Measurements from ENCODE around the gene SLC44A3. TPM values are rescaled to one million over a fixed set of nuclear protein-coding genes. Genes with fewer than 3 reads are reported as not detected.

SLC44A3 gene
- total RNA-seq, 1 donor from 2014 or later = 19.5 TPM

DNA sequence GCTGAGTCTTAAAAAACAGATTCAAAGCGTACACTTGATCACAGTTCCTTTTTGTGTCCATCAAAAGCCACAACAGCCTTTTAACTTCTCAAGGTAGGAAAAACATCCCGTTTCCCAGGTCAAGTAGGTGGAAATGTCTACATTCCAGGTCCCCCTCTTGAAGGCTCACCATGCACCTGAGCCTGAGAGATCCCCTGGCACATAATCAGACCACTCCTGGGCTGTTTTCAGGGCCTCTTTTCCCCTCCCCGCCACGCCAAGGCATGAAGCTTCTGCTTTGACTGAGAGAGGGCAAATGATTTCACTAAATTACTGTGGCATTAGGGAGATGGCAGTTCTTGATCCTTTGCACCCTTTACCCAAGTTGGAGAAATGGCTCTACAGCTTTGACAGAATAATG lies 85.0 kb downstream of the SLC44A3 start:
- peaks cover 39% of the 10 kb centered on the region for H3K36me3 Mint-ChIP-seq
- peaks cover 34% of the 10 kb centered on the region for H3K4me1 Mint-ChIP-seq (ENCODE audit: unreplicated experiment)

GRCh38 chr1:94906382-94906781 lies 86.2 kb downstream of the SLC44A3 start:
- H3K36me3 Mint-ChIP-seq = peaks cover 43% of the 10 kb centered on the region
- no peak for DNase-seq (ENCODE audit: extremely low spot score, unreplicated experiment)
- no peak overlapping the region for H3K27ac Mint-ChIP-seq
- no peak for TF ChIP-seq CTCF (conservative IDR thresholded peaks at IDR 0.05)
- H3K27me3 Mint-ChIP-seq = no peaks in the 10 kb centered on the region
- peaks cover 45% of the 10 kb centered on the region for H3K4me1 Mint-ChIP-seq (ENCODE audit: unreplicated experiment)
- H3K9me3 Mint-ChIP-seq = peaks cover 6% of the 10 kb centered on the region
- no peak overlapping the region for H3K4me3 Mint-ChIP-seq

More for the DNA sequence above, 85.0 kb downstream of the SLC44A3 start:
- TF ChIP-seq CTCF (conservative IDR thresholded peaks at IDR 0.05) = no peak
- no peak for DNase-seq (ENCODE audit: extremely low spot score, unreplicated experiment)
- Mint-ChIP-seq H3K27ac (no peak overlapping the region), H3K9me3 (peaks cover 6% of the 10 kb centered on the region), H3K4me3 (no peak overlapping the region), H3K27me3 (no peaks in the 10 kb centered on the region)

DNA sequence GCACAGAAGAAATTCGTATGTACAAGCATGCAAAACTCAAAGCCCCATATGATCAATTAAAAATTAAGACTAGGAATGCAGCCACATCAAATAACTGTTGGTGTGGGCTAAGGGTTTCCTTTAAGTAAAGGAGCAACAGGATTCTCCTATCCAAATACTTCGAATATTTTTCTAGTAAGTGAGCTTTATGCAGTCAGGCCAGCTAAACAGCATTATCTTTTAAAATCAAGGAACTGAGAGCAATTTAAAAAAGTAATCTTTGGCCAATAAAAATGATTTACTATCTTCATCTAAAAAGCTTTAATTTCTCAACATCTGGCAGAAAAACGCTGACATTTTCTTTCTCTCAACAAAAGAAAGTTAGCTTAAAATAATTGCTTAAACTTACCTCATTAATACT lies 87.0 kb downstream of the SLC44A3 start:
- DNase-seq (ENCODE audit: extremely low spot score, unreplicated experiment) = no peak
- no peak for TF ChIP-seq CTCF (conservative IDR thresholded peaks at IDR 0.05)
- Mint-ChIP-seq H3K27ac (peak overlapping the region; percentile 47), H3K27me3 (no peaks in the 10 kb centered on the region), H3K4me3 (no peak overlapping the region), H3K4me1 (ENCODE audit: unreplicated experiment) (peaks cover 45% of the 10 kb centered on the region), H3K9me3 (peaks cover 6% of the 10 kb centered on the region), H3K36me3 (peaks cover 46% of the 10 kb centered on the region)

DNA sequence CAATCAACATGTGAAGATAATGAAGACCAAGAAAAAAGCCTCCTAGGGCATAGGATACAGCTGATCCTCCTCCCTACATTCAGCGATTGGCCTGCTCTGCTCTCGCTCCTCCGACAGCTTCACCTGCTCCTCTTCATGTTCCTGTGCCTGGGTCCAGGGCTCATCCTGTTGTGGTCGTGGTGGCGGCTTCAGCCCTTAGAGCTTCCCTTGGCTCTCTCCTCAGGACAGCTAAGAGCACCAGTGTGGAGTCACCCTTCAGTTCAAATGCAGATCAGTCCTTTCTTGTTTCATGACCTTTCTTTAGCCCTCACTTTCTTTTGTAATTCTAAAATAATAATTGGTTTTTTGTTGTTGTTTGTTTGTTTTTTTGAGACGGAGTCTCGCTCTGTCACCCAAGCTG lies 88.0 kb downstream of the SLC44A3 start:
- Mint-ChIP-seq H3K27me3 (no peaks in the 10 kb centered on the region), H3K9me3 (peaks cover 6% of the 10 kb centered on the region), H3K4me3 (no peak overlapping the region), H3K36me3 (peaks cover 49% of the 10 kb centered on the region), H3K4me1 (ENCODE audit: unreplicated experiment) (peaks cover 49% of the 10 kb centered on the region), H3K27ac (peak overlapping the region; percentile 30)
- TF ChIP-seq CTCF (conservative IDR thresholded peaks at IDR 0.05) = no peak
- no peak for DNase-seq (ENCODE audit: extremely low spot score, unreplicated experiment)

DNA sequence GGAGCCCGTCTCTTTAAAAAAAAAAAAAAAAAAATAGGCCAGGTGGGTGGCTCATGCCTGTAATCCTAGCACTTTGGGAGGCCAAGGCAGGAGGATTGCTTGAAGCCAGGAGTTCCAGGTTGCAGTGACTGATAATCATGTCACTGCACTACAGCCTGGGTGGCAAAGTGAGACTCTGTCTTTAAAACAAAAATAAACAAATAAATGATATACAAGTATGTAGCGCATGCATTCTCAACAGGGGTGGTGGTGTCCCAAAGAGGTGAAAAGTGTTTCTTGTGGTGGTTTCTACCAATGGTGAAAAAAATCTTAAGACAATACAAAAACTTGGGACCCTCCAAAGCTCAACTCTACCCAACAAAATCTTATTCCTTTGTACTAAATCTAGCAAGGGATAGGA lies 88.8 kb downstream of the SLC44A3 start:
- peaks cover 47% of the 10 kb centered on the region for H3K4me1 Mint-ChIP-seq (ENCODE audit: unreplicated experiment)
- no peaks in the 10 kb centered on the region for H3K27me3 Mint-ChIP-seq
- H3K27ac Mint-ChIP-seq = peak overlapping the region; percentile 19

More for the DNA sequence above, 88.8 kb downstream of the SLC44A3 start:
- peak overlapping the region; percentile 3 for H3K4me3 Mint-ChIP-seq
- H3K9me3 Mint-ChIP-seq = peaks cover 6% of the 10 kb centered on the region
- TF ChIP-seq CTCF (conservative IDR thresholded peaks at IDR 0.05) = no peak
- H3K36me3 Mint-ChIP-seq = peaks cover 53% of the 10 kb centered on the region
- DNase-seq (ENCODE audit: extremely low spot score, unreplicated experiment) = no peak

Measured in type B pancreatic cell (in vitro differentiated cells).